Heart right ventricle (tissue), 16 donors: ENCODE measurements around the gene NXPH3. TPM values are rescaled to one million over a fixed set of nuclear protein-coding genes. Genes with fewer than 3 reads are reported as not detected.

Experiments
- ATAC-seq, 8 donors: fragments of 200-7000 bp; cut with Tn5 transposase; one replicate each; pipeline ENCODE4 v1.9.1; 2020; ENCODE audit warnings: mild to moderate bottlenecking in 8 of 8, moderate library complexity in 8 of 8, moderate number of reproducible peaks in 1 of 8
- DNase-seq, 2 donors: peaks; one replicate each; pipeline ENCODE4 v3.0.0-alpha.2; 2020
- H3K27ac ChIP-seq, 10 donors: fragments of 200-600 bp; sonication (generic) in 2 of 10; one replicate each; pipeline versions ENCODE4 v1.5.0 to v1.8.0; 2020 to 2022; ENCODE audit warnings: mild to moderate bottlenecking in 3 of 10
- H3K27me3 ChIP-seq, 7 donors: fragments of 200-600 bp; one replicate each; pipeline ENCODE4 v1.8.0; 2021 to 2022; ENCODE audit warnings: mild to moderate bottlenecking in 2 of 7
- H3K36me3 ChIP-seq, 9 donors: fragments of 200-600 bp; sonication (generic) in 1 of 9; one replicate each; pipeline versions ENCODE4 v1.5.0 to v1.8.0; 2020 to 2022; ENCODE audit warnings: mild to moderate bottlenecking in 2 of 9
- H3K4me1 ChIP-seq, 9 donors: fragments of 200-600 bp; sonication (generic) in 1 of 9; one replicate each; pipeline versions ENCODE4 v1.5.0 to v1.8.0; 2020 to 2022; ENCODE audit warnings: mild to moderate bottlenecking in 4 of 9
- H3K4me3 ChIP-seq, 10 donors: fragments of 200-600 bp; sonication (generic) in 2 of 10; one replicate each; pipeline versions ENCODE4 v1.5.0 to v1.8.0; 2020 to 2022; ENCODE audit warnings: mild to moderate bottlenecking in 7 of 10, moderate library complexity in 2 of 10
- H3K9me3 ChIP-seq, 11 donors: fragments of 200-600 bp in 10 of 11; sonication (generic) in 2 of 11; one replicate each; pipeline versions ENCODE4 v1.5.0 to v1.8.0; 2013 to 2022; ENCODE audit warnings: mild to moderate bottlenecking in 2 of 11, control low read depth in 1 of 11, moderate library complexity in 1 of 11
- CTCF ChIP-seq, 9 donors: fragments of 200-600 bp; sonication (generic) in 2 of 9; IDR thresholded peaks; one replicate each; pipeline versions ENCODE4 v1.5.0 to v1.8.0; 2021 to 2022; ENCODE audit warnings: antibody characterized with exemption in 9 of 9, mild to moderate bottlenecking in 5 of 9, moderate library complexity in 1 of 9
- WGBS, 2 donors: extraction: QIAGEN DNeasy Blood & Tissue Kit; methylation state at CpG; one replicate each; pipeline ENCODE4 v1.1.7; 2013; ENCODE audit warnings: inconsistent platforms in 1 of 2; 5-methylcytosine and 5-hydroxymethylcytosine counted together
- intact Hi-C, 10 donors: fragments of 100-400 bp; cut with DNase I; formaldehyde crosslinking; loops; one replicate each; pipeline versions ENCODE4 v1.11.1 to v1.14.2; 2022
- polyA plus RNA-seq, 2 donors: library from polyadenylated mRNA; stranded (reverse); fragments of 200-250 nt; gene quantifications; one replicate each; pipeline ENCODE4 v1.2.3, GENCODE V29; 2013
- total RNA-seq, 10 donors: library from RNA; stranded (reverse); fragmentation: NEBNext Ultra II Directional in 3 of 10; extraction: Animal tissue kit (Norgen Biotek cat#: 25700) in 3 of 10; gene quantifications; one replicate each; pipeline versions ENCODE4 v1.2.1 to v1.2.4, GENCODE V29; 2021 to 2023
- donor health status: Arrhythmogenic right ventricular cardiomyopathy.
- donor health status: ischemic (EF 13 %, LVEDD 7.1; RV severe dilation, severe dysfunction).
- donor health status: healthy with polysubstance abuse.
- donor health status: DM: no; HTN: yes; CAD: no.
- donor health status: DM: no; HTN: no; CAD: no.
- donor health status: ischemic (EF 25% LVEDD 6.9; RV normal size, moderate dysfunction).
- donor health status: ischemic (EF 25% LVEDD 5.7; RV mildly dilated, moderate dysfunction).
- donor health status: healthy.
- donor health status: DM: yes; HTN: yes; CAD: no.
- donor health status: Ischemic cardiomyopathy.
- donor health status: ischemic (EF 35%, LVEDD 5.7; RV mildly dilated, moderate dysfunction).
- donor health status: nonischemic (EF 11% LVEDD 7.7; RV severe dilation, severe dysfunction).
- donor health status: DM: yes; HTN: yes; CAD: no.
- donor health status: PGD.
- donor health status: ischemic (EF 29% LVEDD 5.4; RV normal size, mild dysfunction).
- donor health status: nonischemic (EF 23%, LVEDD 6.1; RV moderate dilation, normal function).

Gene NXPH3
- total and polyA plus RNA-seq, 12 donors: 2.2 to 5.9 (median 3.2) TPM

GRCh38 chr17:49551221-49552069, 24.2 kb upstream of the NXPH3 start:
- Histone ChIP-seq H3K27ac (no peak overlapping the region), H3K9me3 (no peaks in the 10 kb centered on the region), H3K4me3 (no peak overlapping the region), H3K36me3 (no peaks in the 10 kb centered on the region), H3K4me1 (peaks cover 0 to 27% (median 3%) of the 10 kb centered on the region in 9 donors), H3K27me3 (peaks cover 0 to 15% (median 0%) of the 10 kb centered on the region in 7 donors)
- intact Hi-C loops: loop anchor here in 7 of 10 donors (5.0 to 10.0 kb wide), 4 partner anchors 114 to 237 kb away; no protein-coding TSS in a partner anchor
- ATAC-seq (no peak), DNase-seq (no peak)
- no peak for TF ChIP-seq CTCF (IDR thresholded peaks at IDR 0.05)
- 89% methylated on average over 12 of the region's 12 CpGs for WGBS, 2 donors

- TF ChIP-seq CTCF (IDR thresholded peaks at IDR 0.05): no peak
- H3K4me1 ChIP-seq: peaks cover 0 to 20% (median 3%) of the 10 kb centered on the region in 9 donors
- no peaks in the 10 kb centered on the region for H3K36me3 ChIP-seq
- peaks cover 0 to 8% (median 0%) of the 10 kb centered on the region in 7 donors for H3K27me3 ChIP-seq
- no peak for ATAC-seq
- H3K4me3 ChIP-seq: no peak overlapping the region
- H3K9me3 ChIP-seq: no peaks in the 10 kb centered on the region
- no peak overlapping the region for H3K27ac ChIP-seq
- no peak for DNase-seq
- WGBS, 2 donors: 85 to 88% methylated on average over 27 of the region's 27 CpGs
- intact Hi-C loops: loop anchor here in 7 of 10 donors (5.0 to 10.0 kb wide), 4 partner anchors 115 to 237 kb away; no protein-coding TSS in a partner anchor
Measured at GRCh38 chr17:49552070-49552751, 23.5 kb upstream of the NXPH3 start.

GRCh38 chr17:49553676-49554335, 21.9 kb upstream of the NXPH3 start:
- peaks cover 0 to 8% (median 3%) of the 10 kb centered on the region in 9 donors for H3K4me1 ChIP-seq
- 87 to 90% methylated on average over 8 of the region's 8 CpGs for WGBS, 2 donors
- H3K4me3 ChIP-seq: no peak overlapping the region
- no peak for ATAC-seq
- no peaks in the 10 kb centered on the region for H3K9me3 ChIP-seq
- H3K36me3 ChIP-seq: no peaks in the 10 kb centered on the region
- intact Hi-C loops: loop anchor here in 7 of 10 donors (5.0 to 10.0 kb wide), 4 partner anchors 117 to 239 kb away; no protein-coding TSS in a partner anchor
- peaks cover 0 to 6% (median 0%) of the 10 kb centered on the region in 7 donors for H3K27me3 ChIP-seq
- H3K27ac ChIP-seq: no peak overlapping the region
- TF ChIP-seq CTCF (IDR thresholded peaks at IDR 0.05): no peak
- no peak for DNase-seq
